T-helper 1 cell treated with Interleukin-12 subunit alpha and Interleukin-12 subunit beta and Interleukin-4 antibody, amounts not matched to agents 30 μg/mL and 1 μg/mL, for 36 hours (primary cell): ENCODE results near the gene CACNA1C.

Source experiments
- H3K27ac Mint-ChIP-seq: one replicate; pipeline ENCODE4 v1.8.0; 2021; ENCODE audit warnings: mild to moderate bottlenecking, mixed read lengths
- H3K27me3 Mint-ChIP-seq: one replicate; pipeline ENCODE4 v1.8.0; 2021; ENCODE audit warnings: low read depth, mixed read lengths
- H3K36me3 Mint-ChIP-seq: one replicate; pipeline ENCODE4 v1.8.0; 2021; ENCODE audit warnings: low read depth, mixed read lengths
- H3K4me1 Mint-ChIP-seq: one replicate; pipeline ENCODE4 v1.8.0; 2021; ENCODE audit warnings: low read depth, mixed read lengths
- H3K4me3 Mint-ChIP-seq: one replicate; pipeline ENCODE4 v1.8.0; 2021; ENCODE audit warnings: mild to moderate bottlenecking, moderate library complexity, mixed read lengths
- H3K9me3 Mint-ChIP-seq: one replicate; pipeline ENCODE4 v1.8.0; 2021; ENCODE audit warnings: mixed read lengths

The CACNA1C gene

GRCh38 chr12:2288471-2288870 is 235.7 kb downstream of the CACNA1C start:
- Mint-ChIP-seq H3K9me3 (no peaks in the 10 kb centered on the region), H3K27me3 (peaks cover 15% of the 10 kb centered on the region), H3K4me1 (no peaks in the 10 kb centered on the region)

GRCh38 chr12:2288875-2289274 is 236.1 kb downstream of the CACNA1C start:
- no peaks in the 10 kb centered on the region for H3K36me3 Mint-ChIP-seq
- H3K9me3 Mint-ChIP-seq = no peaks in the 10 kb centered on the region
- no peak overlapping the region for H3K4me3 Mint-ChIP-seq
- peaks cover 13% of the 10 kb centered on the region for H3K27me3 Mint-ChIP-seq
- H3K27ac Mint-ChIP-seq = no peak overlapping the region
- H3K4me1 Mint-ChIP-seq = no peaks in the 10 kb centered on the region

More at GRCh38 chr12:2288471-2288870, 235.7 kb downstream of the CACNA1C start:
- H3K4me3 Mint-ChIP-seq = no peak overlapping the region
- no peaks in the 10 kb centered on the region for H3K36me3 Mint-ChIP-seq
- no peak overlapping the region for H3K27ac Mint-ChIP-seq

DNA sequence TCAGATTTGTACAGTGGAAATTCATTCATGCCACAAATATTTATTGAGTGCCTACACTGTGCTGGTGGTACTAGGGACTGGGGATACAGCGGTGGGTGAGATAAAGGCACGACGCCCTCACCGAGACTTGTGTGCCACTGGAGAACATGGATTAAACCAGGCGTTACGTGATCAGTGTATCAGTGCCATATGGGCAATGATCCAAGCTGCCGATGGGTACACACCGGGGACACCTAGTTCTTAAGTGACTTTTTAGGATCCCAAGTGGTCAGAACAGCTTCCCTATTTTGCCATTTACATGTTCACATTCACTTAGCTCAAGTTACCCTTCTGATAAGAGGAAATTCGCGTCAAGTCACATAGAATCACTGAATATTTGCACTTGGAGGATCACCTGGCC is 236.7 kb downstream of the CACNA1C start:
- peaks cover 8% of the 10 kb centered on the region for H3K27me3 Mint-ChIP-seq
- H3K9me3 Mint-ChIP-seq = no peaks in the 10 kb centered on the region
- H3K4me3 Mint-ChIP-seq = no peak overlapping the region
- H3K36me3 Mint-ChIP-seq = no peaks in the 10 kb centered on the region
- H3K4me1 Mint-ChIP-seq = no peaks in the 10 kb centered on the region
- no peak overlapping the region for H3K27ac Mint-ChIP-seq

GRCh38 chr12:2290091-2290490 is 237.3 kb downstream of the CACNA1C start:
- no peak overlapping the region for H3K4me3 Mint-ChIP-seq
- no peaks in the 10 kb centered on the region for H3K36me3 Mint-ChIP-seq
- no peaks in the 10 kb centered on the region for H3K9me3 Mint-ChIP-seq
- H3K27ac Mint-ChIP-seq = no peak overlapping the region
- peaks cover 8% of the 10 kb centered on the region for H3K27me3 Mint-ChIP-seq
- peaks cover 4% of the 10 kb centered on the region for H3K4me1 Mint-ChIP-seq

DNA sequence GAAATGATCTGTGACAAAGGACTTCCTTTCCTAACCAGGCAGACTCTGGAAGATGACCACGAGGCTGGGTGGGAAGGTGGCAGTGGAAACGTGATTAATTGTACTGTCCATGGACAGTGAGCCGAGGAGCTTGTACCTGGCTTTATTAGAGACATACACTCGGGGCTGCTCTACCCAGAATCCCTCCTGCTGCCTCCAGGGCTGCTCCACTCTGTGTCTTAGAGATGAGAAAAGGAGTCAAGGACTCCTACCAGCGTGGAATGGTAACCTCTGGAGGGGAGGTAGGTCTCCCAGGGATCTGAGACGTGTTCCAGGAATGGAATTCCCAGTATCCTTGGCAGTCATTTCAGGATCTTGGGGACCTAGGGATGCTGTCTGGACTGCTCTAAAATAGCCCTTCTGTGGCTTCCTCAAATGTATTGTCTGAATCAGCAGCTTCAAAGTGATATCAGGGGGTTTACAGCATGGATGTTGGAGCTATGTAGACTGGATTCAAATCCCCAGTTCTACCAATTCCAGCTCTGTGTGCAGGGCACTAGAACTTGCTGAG is 237.8 kb downstream of the CACNA1C start:
- Mint-ChIP-seq H3K9me3 (no peaks in the 10 kb centered on the region), H3K27me3 (peaks cover 8% of the 10 kb centered on the region), H3K36me3 (no peaks in the 10 kb centered on the region), H3K4me1 (peaks cover 6% of the 10 kb centered on the region), H3K4me3 (no peak overlapping the region), H3K27ac (no peak overlapping the region)

GRCh38 chr12:2291182-2291832 is 238.5 kb downstream of the CACNA1C start:
- H3K36me3 Mint-ChIP-seq = no peaks in the 10 kb centered on the region
- no peak overlapping the region for H3K27ac Mint-ChIP-seq
- no peak overlapping the region for H3K4me3 Mint-ChIP-seq
- H3K27me3 Mint-ChIP-seq = peaks cover 8% of the 10 kb centered on the region
- no peaks in the 10 kb centered on the region for H3K9me3 Mint-ChIP-seq
- peaks cover 6% of the 10 kb centered on the region for H3K4me1 Mint-ChIP-seq

- H3K9me3 Mint-ChIP-seq = no peaks in the 10 kb centered on the region
- H3K27ac Mint-ChIP-seq = no peak overlapping the region
- peaks cover 6% of the 10 kb centered on the region for H3K4me1 Mint-ChIP-seq
- H3K36me3 Mint-ChIP-seq = no peaks in the 10 kb centered on the region
- peaks cover 8% of the 10 kb centered on the region for H3K27me3 Mint-ChIP-seq
- no peak overlapping the region for H3K4me3 Mint-ChIP-seq
Observed at GRCh38 chr12:2291947-2292346, 239.2 kb downstream of the CACNA1C start.

- H3K9me3 Mint-ChIP-seq = no peaks in the 10 kb centered on the region
- no peaks in the 10 kb centered on the region for H3K36me3 Mint-ChIP-seq
- H3K27me3 Mint-ChIP-seq = peaks cover 9% of the 10 kb centered on the region
- H3K4me3 Mint-ChIP-seq = no peak overlapping the region
- H3K4me1 Mint-ChIP-seq = peaks cover 6% of the 10 kb centered on the region
- H3K27ac Mint-ChIP-seq = no peak overlapping the region
Observed at GRCh38 chr12:2292560-2292959, 239.8 kb downstream of the CACNA1C start.

- Mint-ChIP-seq H3K27me3 (peaks cover 4% of the 10 kb centered on the region), H3K36me3 (no peaks in the 10 kb centered on the region), H3K9me3 (no peaks in the 10 kb centered on the region), H3K4me1 (peaks cover 6% of the 10 kb centered on the region), H3K4me3 (no peak overlapping the region), H3K27ac (no peak overlapping the region)
Observed at GRCh38 chr12:2294651-2295475, 242.1 kb downstream of the CACNA1C start.

DNA sequence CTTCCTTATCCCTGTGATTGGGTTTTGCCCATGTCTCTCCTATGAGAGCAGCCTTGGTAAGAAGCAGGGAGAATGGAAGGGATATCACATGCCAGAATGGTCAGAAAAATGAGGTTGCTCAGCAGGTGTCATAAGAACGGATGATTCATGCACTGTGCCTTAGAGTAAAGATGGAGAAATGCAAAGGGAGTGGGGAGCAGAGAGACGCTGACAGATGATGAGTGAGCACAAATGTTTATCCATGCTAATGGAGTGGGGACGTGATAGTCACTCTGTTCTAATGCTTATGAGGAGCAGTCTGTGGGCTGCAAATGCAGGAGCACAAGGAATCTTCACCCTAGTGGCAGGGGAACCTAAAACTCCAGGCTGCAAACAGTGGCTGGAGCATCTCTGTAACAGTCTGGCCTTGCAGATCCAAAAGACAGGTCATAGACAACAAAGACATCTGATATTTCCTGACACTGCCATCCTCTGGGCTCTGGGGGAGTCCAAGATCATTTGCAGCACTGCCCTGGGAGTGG is 243.2 kb downstream of the CACNA1C start:
- H3K27me3 Mint-ChIP-seq = peaks cover 4% of the 10 kb centered on the region
- H3K9me3 Mint-ChIP-seq = no peaks in the 10 kb centered on the region
- H3K27ac Mint-ChIP-seq = no peak overlapping the region
- peaks cover 6% of the 10 kb centered on the region for H3K4me1 Mint-ChIP-seq
- no peak overlapping the region for H3K4me3 Mint-ChIP-seq
- H3K36me3 Mint-ChIP-seq = no peaks in the 10 kb centered on the region

- Mint-ChIP-seq H3K36me3 (no peaks in the 10 kb centered on the region), H3K4me3 (no peak overlapping the region), H3K9me3 (no peaks in the 10 kb centered on the region), H3K27ac (no peak overlapping the region), H3K27me3 (peaks cover 4% of the 10 kb centered on the region), H3K4me1 (peaks cover 6% of the 10 kb centered on the region)
Observed at GRCh38 chr12:2297004-2297403, 244.2 kb downstream of the CACNA1C start.

DNA sequence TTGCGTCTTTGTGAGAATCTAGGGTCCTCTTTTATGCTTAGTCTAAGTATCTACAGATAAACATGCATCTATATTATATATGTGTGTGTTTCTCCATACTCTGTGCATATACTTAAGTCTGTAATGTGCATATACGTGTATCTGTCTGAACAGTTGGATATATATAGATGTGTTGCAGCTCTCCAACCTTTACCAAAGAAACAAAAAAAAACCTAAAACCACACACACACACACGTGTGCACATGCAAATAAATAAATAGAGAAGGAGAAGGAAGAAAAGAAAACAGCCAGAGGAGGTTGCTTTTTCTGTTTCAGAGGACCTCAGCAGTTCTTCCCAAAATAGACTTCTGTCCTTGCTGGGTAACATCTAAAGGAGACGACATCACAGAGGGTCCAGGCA is 244.9 kb downstream of the CACNA1C start:
- Mint-ChIP-seq H3K4me3 (no peak overlapping the region), H3K36me3 (no peaks in the 10 kb centered on the region), H3K27ac (no peak overlapping the region), H3K4me1 (peaks cover 6% of the 10 kb centered on the region), H3K27me3 (peaks cover 4% of the 10 kb centered on the region), H3K9me3 (no peaks in the 10 kb centered on the region)

- no peak overlapping the region for H3K4me3 Mint-ChIP-seq
- H3K36me3 Mint-ChIP-seq = no peaks in the 10 kb centered on the region
- peaks cover 6% of the 10 kb centered on the region for H3K4me1 Mint-ChIP-seq
- peaks cover 4% of the 10 kb centered on the region for H3K27me3 Mint-ChIP-seq
- no peaks in the 10 kb centered on the region for H3K9me3 Mint-ChIP-seq
- no peak overlapping the region for H3K27ac Mint-ChIP-seq
Observed at GRCh38 chr12:2298556-2299200, 245.9 kb downstream of the CACNA1C start.

DNA sequence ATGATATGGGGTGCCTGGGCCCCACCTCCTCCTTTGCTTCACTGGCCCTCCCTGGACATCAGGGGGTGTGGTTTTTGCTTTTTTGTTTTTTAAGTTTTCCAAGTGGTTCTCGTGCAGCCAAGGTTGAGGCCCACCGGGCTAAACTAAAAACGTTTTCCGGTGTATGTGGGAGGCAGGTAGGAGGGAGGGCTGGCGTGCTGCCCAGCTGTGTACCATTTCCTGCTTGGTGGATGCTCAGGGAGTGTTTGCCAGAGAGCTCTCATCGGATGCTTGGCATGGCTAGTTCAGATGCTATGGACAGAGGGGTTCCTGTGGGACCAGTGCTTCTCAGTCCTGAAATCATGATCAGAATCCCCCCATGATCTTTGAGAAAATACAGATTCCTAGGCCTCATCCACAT is 246.4 kb downstream of the CACNA1C start:
- H3K9me3 Mint-ChIP-seq = no peaks in the 10 kb centered on the region
- peaks cover 6% of the 10 kb centered on the region for H3K4me1 Mint-ChIP-seq
- no peak overlapping the region for H3K4me3 Mint-ChIP-seq
- peaks cover 4% of the 10 kb centered on the region for H3K27me3 Mint-ChIP-seq
- H3K36me3 Mint-ChIP-seq = no peaks in the 10 kb centered on the region
- H3K27ac Mint-ChIP-seq = no peak overlapping the region
